ENCODE results near the gene PRF1.

Gene PRF1

DNA sequence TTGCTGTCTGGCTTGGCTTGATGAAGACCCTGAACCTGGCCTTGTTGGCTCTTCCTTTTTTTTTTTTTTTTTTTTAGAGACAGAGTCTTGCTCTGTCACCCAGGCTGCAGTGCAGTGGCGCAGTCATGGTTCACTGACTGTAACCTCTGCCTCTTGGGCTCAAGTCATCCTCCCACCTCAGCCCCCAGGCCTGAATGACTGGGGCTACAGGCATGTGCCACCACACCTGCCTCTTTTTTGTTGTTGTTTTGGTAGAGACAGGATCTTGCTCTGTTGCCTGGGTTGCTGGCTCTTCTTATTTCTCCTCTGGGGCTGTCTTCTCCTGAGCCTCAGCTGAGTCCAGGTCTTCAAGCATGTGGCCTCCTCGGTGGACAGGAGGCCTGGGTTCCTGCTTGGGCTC, 44.7 kb downstream of the PRF1 start:
- DNase-seq: no peak

DNA sequence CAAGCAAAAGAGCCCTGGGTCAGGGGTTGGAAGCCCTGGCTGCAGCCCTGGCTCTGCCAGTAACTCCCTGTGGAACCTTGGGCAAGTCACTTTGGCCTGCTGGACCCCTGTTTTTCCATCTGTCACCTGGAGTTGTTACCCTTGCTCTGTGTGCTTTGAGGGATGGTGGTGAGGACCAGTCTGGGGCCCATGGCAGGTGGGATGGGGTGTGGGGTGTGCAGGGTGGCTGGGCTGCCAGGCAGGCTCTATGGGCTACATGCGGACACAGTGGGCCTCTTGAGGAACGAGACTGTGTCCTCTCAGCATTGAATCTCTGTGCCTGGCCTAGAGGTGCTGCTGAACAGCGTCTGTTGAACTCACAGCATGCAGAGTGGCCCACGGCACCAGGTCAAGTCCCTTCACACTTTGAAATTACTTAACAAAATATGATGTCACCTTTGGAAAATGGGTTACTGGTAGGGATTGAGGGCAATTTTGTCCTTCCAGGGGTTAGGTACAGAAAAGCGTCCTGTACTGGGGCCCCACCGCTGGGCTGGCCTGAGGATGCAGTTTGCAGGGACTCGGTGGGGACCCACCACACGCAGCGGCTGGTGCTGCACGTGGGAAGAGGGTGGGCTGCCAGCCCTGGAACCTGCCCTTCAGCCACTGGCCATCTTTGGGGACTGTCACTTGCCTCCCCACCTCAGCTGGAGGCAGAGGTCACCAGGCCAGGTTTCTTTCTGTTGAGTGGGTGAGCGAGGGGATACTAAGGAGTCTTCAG, 45.3 kb downstream of the PRF1 start:
- DNase-seq: no peak

DNA sequence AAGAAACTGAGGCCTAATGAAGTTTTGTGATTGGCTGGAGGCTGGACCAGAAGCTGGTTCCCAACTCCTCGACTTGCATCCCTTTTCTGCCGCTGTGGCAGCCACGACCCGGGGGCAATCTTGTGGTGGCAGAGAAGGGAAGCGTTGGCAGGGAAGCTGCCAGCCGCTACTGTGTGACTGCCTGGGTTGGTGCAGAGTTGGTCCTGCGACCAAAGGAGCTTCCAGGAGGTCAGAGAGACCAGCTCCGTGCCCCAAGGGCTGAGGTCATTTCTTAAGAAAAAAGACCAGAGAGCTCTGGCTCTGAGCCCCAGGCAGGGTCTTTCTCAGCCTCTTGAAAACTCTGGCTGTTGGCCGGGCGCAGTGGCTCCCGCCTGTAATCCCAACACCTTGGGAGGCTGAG, 47.2 kb downstream of the PRF1 start:
- DNase-seq: no peak

DNA sequence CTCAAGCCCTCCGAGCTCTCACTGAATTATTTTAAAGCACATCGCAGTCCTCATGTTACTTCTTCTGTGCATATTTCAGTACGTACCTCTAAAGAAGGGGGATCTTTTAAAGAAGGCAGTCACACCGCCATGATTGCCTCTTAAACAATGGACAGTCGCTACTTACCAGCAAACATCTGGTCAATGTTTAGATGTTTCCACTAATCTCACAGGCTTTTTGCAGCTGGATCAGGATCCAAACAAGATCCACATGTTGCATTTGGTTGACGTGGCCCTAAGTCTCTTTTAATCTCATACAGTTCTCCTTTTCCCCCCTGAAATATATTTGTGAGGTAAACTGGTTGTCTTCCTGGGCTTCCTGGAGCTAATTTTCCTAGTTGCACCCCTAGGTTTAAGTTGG, 50.0 kb downstream of the PRF1 start:
- DNase-seq: no peak

DNA sequence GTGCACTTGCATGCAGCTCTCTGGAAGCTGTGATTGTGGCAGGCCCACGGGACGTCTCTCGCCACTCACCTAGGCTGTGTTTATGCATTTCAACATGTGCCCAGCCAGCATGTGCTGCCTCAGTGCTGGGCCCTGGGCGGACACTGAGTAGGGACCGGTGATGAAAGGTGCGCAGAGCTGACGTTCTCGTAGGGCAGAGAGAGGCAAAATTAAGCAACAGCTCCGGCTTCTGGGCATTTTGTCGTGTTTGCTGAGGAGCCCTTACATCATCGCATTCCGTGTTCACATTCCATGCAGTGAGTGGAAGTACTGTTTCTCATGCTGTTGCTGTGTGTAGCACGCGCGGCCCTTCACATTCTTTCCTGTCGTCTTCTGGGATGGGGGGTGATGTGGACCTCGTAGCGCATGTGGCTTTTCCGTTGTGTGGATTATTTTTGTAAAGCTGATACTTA, 50.5 kb downstream of the PRF1 start:
- no peak for DNase-seq

DNA sequence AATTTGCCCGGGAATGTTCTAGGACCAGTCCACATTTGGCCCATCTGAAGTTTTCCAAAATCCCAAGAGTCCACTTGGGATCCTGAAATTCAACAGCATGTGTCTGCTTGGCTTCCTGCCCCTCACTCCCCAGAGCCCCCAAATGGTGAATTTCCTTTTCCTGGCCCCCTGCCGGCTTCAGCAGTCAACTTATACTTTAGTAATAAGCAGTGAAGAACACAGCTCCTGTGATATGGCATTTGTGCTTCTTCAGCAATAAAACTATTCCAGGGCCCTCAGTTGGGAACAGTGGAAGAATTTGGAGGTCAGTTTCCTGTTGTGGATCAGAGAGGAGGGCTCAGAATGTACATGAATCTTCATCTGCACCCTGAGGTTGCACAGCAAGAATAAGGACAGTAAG, 51.1 kb downstream of the PRF1 start:
- DNase-seq: no peak

DNA sequence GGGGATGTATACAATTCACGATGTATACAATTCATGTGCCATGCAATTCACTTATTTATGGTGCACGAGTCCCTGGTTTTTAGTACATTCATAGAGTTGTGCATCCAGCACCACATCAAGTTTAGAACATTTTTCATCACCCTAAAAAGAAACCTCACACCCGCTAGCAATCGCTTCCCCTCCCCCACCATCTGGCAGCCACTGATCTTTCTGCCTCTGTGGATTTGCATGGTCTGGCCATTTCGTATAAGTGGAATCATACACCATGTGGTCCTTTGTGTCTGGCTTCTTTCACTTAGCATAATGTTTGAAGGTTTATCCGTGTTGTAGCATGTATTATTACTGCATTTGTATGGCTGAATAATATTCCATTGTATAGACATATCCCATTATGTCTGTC, 52.1 kb downstream of the PRF1 start:
- DNase-seq: no peak

DNA sequence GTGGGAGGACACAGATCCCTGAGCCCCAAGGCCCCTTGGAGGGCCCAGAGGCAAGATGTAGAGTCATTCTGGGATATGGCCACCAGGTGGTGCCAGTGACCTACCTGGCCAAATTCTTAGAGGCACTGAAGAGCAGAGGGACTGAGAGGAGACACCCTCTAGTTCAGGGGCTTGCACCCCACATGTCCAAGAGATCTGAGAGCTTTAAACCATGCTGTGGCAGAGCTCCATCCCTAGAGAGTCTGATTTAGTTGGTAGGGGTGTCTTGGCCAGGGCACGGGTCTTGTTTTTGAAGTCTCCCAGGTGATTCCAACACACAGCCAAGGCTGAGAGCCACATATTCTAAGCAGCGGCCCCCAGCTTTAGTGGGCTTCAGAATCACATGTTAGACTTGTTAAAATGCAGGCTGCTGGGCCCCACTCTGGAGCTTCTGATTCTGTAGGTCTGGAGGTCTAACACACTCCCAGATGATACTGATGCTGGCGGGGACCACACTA, 52.5 kb downstream of the PRF1 start:
- DNase-seq: no peak

DNA sequence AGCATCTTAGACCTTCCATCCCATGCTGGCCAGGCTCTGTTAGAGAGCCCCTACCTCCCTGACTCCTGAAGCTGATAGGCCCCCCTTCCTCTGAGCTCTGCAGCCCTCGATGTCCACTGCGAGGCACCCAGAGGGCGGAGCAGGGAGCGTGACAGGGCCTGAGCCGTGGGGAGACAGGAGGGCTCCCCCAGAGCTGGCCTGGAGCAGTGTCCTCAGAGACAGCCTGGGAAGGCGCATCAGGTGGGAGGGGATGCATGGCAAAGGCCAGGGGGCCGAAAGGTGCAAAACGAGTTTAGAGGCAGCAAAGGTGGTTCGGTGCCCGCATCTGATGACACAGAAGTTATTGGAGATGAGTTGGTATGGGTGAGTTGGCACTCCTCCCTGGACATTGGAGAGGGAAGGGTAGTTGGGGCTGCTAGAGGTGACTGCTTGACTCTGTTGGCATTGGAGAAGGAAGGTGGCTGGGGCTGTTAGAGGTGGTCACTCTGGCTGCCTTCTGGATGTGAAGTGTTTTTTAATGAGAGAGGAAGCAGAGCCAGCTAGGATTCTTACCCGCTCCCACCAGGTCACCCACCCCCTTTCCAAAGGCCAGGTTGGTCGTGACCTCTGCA, 53.1 kb downstream of the PRF1 start:
- no peak for DNase-seq
